ENCODE measurements around the gene MTTP.
"Not testable (repeated sequence)": the region's sequence is repeated elsewhere in the genome, so short reads cannot be mapped to it uniquely, and the experiment has no call there.

The MTTP gene

DNA sequence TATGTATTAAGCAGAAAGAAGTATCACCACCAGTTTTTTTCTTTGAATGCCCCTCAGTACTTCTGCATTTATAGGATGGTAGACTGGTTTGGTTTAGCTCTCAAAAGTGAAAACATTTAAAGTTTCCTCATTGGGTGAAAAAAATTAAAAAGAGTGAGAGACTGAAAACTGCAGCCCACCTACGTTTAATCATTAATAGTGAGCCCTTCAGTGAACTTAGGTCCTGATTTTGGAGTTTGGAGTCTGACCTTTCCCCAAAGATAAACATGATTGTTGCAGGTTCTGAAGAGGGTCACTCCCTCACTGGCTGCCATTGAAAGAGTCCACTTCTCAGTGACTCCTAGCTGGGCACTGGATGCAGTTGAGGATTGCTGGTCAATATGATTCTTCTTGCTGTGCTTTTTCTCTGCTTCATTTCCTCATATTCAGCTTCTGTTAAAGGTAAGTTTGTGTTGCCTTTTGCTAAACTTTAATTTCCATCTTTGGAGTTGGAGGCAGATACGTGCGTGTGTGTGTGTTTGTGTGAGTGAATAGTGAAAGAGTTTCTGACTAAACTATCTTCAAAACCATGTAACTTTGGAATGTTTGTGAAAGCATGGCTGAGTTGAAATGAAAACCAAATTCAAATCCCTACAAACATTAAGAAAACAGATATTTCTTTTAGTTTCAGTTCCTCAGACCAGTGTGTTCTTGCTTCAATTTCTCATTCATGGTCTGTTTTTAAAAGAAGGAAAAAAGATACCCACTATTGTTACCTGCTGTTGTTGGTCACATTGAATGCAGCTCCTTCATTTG, at the start of gene MTTP:
Gene MTTP, plus strand, starts transcription at position 295 of the 795 bp plus-strand sequence. Its CDS starts 86 bp downstream, at position 381.
- no peak for DNase-seq (ENCODE audit: low read depth in 2 of 2)

GRCh38 chr4:99529228-99529627, 45.4 kb upstream of the MTTP start:
- DNase-seq (ENCODE audit: low read depth in 2 of 2), result no peak

DNA sequence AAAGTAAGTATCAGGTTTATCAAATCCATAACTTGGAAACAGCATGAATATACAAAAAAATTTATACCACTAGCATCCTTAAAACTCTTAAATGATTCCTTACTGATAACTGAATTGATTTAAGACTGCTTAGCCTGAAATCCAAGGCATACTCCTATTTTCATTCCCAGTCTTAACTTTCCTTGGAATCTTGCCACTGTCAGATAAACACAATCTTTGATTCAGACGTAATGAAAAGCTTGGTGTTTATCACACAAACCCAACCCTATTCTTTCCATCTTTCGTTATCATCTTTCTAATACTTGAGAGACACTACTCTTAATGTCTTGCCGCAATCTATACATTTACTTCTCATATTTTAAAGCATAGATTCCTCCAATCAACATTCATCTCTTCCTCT, 44.7 kb upstream of the MTTP start:
- no peak for DNase-seq (ENCODE audit: low read depth in 2 of 2)

DNA sequence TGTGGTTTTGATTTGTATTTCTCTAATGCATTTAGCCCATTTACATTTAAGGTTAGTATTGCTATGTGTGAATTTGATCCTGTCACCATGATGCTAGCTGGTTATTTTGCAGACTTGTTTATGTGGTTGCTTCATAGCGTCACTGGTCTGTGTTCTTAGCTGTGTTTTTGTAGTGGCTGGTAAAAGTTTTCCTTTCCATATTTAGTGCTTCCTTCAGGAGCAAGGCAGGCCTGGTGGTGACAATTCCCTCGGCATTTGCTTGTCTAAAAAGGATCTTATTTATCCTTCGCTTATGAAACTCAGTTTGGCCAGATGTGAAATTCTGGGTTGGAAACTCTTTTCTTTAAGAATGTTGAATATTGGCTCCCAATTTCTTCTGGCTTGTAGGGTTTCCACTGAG, 39.9 kb upstream of the MTTP start:
- DNase-seq (ENCODE audit: low read depth in 2 of 2), result not testable (repeated sequence)

DNA sequence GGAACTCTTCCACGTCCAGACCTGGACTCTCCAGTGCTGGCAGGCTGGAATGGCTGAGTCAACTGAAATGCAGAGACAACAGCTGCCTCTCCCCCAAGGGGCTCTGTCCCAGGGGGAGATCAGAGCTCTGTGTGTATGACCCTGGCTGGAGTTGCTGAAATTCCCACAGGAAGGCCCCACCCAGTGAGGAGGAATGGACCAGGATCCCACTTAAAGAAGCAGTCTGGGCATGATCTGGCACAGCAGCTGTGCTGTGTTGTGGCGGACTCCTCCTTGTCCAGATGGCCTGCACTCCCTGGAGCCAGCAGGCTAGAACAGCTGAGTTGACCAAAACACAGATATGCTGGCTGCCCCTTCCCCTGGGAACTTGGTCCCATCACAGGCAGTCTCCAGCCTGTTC, 38.4 kb upstream of the MTTP start:
- DNase-seq (ENCODE audit: low read depth in 2 of 2), result no peak

GRCh38 chr4:99536848-99537247, 37.8 kb upstream of the MTTP start:
- DNase-seq (ENCODE audit: low read depth in 2 of 2), result no peak

- no peak for DNase-seq (ENCODE audit: low read depth in 2 of 2)
Measured at GRCh38 chr4:99537674-99538073, 37.0 kb upstream of the MTTP start.

DNA sequence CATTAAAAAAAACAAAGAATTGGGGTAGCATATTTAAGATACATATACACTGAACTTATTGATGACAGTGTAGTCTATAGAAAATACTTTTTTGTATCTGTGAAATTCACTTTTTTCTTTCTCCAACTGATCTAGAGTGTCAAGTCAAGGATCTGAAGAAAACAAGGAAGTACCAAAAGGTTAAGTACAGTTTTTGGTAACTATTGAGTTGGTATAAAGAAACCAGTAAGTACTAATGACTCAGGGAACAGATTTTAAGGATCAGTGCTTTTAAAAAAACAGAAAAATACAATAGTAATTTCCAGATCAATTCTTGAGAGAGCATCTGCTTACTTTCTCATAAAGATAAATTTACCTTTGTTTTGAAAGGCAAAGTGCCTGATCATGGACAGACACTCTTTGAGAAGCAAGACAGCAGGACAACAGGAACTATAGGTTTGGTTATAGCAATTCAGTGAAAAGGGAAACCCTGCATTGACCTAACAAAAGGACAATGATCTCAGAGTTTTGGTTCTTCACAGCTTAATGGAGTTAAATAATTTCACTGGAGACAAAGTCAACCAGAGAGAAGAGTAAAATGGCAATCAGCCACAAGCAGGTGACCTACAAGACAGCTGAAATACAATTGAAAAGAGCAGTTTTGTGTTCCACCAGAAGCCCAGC, 34.2 kb upstream of the MTTP start:
- DNase-seq (ENCODE audit: low read depth in 2 of 2), result no peak

GRCh38 chr4:99552872-99553271, 21.8 kb upstream of the MTTP start:
- DNase-seq (ENCODE audit: low read depth in 2 of 2), result no peak

DNA sequence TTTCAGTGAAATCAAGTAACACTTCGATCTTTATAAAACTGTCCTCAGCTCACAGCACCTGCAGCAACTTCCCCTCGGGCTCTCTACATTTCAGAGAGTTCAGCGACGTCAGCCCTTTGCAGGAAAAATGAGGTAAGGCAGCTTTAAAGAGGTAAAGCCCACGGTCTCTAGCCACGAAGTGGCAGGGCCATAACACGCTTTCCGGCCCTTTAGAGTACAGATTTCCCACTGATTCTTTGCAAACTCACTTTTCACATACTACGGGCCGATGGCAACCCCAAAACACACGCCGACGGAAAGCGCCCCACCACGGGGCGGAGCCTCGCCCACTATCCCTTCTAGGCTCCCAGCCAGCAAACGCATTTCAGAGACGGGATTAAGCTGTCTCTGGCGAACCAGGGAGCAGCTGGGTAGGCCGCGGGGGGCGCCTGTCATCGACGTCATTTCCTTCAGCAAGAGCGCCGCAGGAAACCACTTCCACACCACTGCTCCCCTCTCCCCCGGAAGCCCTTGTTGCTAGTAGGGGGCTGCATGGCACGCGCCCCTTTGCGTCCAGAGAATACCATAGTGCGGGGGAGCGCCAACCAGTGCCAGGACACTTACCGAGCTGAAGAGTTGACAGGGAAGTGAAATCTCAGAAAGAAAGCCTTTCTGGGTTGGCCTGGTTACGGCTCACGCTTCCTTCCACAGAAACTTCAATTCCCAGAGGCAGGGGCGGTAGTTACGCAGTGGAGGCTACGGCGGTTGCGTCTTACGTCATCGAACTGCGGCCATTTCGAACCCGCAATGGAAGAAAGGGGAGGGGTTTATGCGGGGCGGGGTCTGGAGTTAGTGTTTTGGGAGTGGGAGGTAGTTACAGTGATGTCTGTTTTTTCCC, 11.1 kb upstream of the MTTP start, which contains the start of gene TRMT10A:
Gene TRMT10A, minus strand, starts transcription at position 730 of the 877 bp plus-strand sequence. CDS start 4,701 bp downstream, outside the sequence.
- peak; percentile 91 to 95 for DNase-seq (ENCODE audit: low read depth in 2 of 2)

GRCh38 chr4:99564921-99565320, 9.7 kb upstream of the MTTP start:
- no peak for DNase-seq (ENCODE audit: low read depth in 2 of 2)

- DNase-seq (ENCODE audit: low read depth in 2 of 2), result no peak
Measured at GRCh38 chr4:99571883-99572282, 2.7 kb upstream of the MTTP start.

DNA sequence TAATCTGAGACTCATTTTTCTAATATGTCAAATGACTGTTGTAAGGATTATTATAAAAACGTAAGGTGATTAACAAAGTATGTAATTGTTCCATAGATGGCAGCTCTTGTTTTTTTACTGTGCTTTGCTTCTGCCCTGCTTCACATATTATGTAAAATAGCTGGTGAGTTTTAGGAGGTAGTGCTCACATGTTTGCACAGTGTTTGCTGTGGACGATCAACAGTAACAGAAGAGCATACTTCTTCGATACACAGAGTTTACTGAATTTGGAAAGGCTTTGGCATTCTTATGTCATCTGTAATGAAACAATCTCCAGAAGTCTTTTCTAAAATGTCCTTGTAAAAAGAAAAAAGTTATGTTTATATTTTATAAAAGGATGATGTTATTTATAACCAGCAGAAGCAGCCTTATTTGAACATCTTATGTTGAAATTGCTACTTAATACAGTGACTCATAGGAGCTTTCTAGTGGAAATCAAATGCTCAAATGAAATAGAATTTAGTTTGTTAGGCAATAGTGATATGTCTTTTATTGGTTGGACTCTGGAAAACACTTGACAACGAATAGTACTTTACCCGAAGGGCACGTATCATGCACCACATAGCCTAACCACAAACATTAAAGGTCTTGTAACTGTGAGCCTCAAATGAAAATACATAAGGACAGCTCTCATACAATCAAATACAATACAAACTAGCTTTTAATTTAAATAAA, 1.9 kb upstream of the MTTP start:
- DNase-seq (ENCODE audit: low read depth in 2 of 2), result no peak

GRCh38 chr4:99573735-99574368, 772 bp upstream of the MTTP start:
- DNase-seq (ENCODE audit: low read depth in 2 of 2), result no peak

DNA sequence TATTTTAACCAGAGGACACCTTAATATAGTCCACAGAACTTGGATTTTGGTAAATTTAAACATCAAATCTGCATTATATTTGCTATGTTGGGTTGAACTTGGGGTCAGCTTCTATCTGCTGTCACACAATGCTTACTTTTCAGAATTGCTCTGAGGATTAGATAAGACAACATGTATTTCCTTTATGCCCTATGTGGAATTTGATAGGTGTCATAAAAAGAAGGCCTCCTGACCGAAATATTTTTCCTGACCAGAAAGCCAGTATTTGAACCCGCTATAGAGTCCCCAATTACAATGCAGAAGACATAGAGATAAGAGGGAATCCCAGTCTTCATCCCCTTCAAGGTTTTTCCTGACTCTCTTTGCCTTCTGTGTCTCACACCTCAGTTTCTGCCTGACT, 4.1 kb downstream of the MTTP start:
- DNase-seq (ENCODE audit: low read depth in 2 of 2), result no peak

DNA sequence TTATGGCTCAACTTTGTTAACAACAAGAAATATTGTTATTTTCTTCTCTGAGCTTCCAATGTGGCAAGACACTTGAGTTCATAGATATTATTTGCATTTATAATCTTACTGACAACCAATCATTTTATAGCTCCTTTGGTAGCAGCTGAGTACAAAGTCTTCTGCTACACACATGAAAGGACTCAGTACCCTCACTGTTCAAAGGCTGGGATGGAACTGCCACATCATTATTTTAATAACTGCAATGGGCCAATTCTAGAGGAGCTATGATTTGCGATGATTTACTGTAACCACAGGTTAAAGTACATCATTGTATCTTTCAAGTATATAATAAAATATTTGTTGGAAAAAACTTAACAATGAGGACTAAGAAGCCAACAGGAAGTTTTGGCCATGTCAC, 10.9 kb downstream of the MTTP start:
- no peak for DNase-seq (ENCODE audit: low read depth in 2 of 2)

DNA sequence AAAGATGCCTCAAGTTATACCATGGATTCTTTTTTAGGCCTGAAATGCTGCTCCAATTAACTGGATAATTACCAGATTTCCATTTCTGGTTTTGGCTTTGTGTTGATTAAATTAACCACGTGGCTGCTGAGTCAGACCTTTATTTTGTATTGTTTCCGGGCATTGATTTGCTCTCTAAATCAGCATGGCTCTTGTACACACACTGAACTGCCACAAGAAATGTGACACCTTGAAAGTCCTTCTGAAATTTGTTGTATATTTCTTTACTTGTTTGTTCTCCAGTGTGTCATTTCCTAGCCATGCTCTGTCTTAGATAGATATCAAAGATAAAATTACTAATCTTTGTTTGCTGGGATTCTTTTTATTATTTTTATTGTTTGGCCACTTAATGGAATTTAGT, 11.7 kb downstream of the MTTP start:
- no peak for DNase-seq (ENCODE audit: low read depth in 2 of 2)

DNA sequence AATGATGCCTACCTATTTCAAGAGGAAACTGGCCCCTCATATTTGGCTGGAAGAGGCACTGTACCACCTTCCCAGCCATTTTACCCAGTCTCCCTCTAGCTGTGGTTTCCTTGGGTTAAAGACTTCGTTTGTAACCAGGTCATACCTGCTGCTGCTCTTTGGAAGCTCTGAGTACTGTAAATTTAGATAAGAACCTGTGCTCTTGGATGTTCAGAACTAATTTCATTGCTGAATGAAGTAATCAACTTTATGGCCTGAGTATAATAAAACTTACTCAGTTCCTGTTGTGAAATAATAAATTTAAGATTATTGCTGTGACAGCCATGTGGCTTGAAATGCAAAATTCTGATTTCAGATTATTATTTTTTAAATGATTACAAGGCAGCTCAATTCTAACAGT, 12.2 kb downstream of the MTTP start:
- no peak for DNase-seq (ENCODE audit: low read depth in 2 of 2)

- no peak for DNase-seq (ENCODE audit: low read depth in 2 of 2)
Measured at GRCh38 chr4:99587309-99587708, 12.7 kb downstream of the MTTP start.

GRCh38 chr4:99587803-99588202, 13.2 kb downstream of the MTTP start:
- no peak for DNase-seq (ENCODE audit: low read depth in 2 of 2)

GRCh38 chr4:99591757-99592156, 17.1 kb downstream of the MTTP start:
- no peak for DNase-seq (ENCODE audit: low read depth in 2 of 2)

Measured in activated CD8-positive, alpha-beta memory T cell treated with anti-CD3 and anti-CD28 coated beads for 4 hours (primary cell).